BJ (cell line): Measurements from ENCODE around the gene RTBDN. TPM values are rescaled to one million over a fixed set of nuclear protein-coding genes. Genes with fewer than 3 reads are reported as not detected.

Source experiments
- CTCF ChIA-PET: fragments of 350-600 bp; formaldehyde crosslinking; extraction: SDS; loops from one replicate; lab custom pipeline; 2021; ENCODE audit warnings: antibody characterized with exemption, inconsistent platforms; lab: Yijun Ruan, JAX
- POLR2A ChIA-PET: fragments of 300-600 bp; sonication (Branson Sonifier 250); formaldehyde crosslinking; extraction: SDS; loops from one replicate; lab custom pipeline; 2021; ENCODE audit warnings: antibody characterized with exemption; lab: Charles Lee
- DNase-seq: peaks from one replicate; pipeline ENCODE4 v3.0.0-alpha.2; 2011; ENCODE audit warnings: low read depth
- H3K27me3 ChIP-seq: 2 replicates; pipeline ENCODE4 v1.6.0; 2011; ENCODE audit warnings: low read length; ENCODE audit not compliant: control insufficient read depth, insufficient read depth
- H3K36me3 ChIP-seq: 2 replicates; pipeline ENCODE4 v1.5.1; 2011; ENCODE audit warnings: low read length; ENCODE audit not compliant: control insufficient read depth, insufficient read depth
- H3K4me3 ChIP-seq: 2 replicates; pipeline ENCODE4 v1.5.1; 2011; ENCODE audit warnings: low read depth, mild to moderate bottlenecking, control low read depth, low read length
- polyA plus RNA-seq: library from polyadenylated mRNA; depleted of rRNA; stranded (reverse); fragments of >200 nt; gene quantifications from 2 replicates; pipeline ENCODE4 v1.2.3, GENCODE V29; 2011
- TF ChIP-seq, protein P1 (sequence below): IDR thresholded peaks from 2 replicates; pipeline ENCODE4 v1.5.1; 2011; ENCODE audit warnings: low read depth, mild to moderate bottlenecking, control low read depth, inconsistent platforms, low read length, moderate library complexity; ENCODE audit not compliant: insufficient read depth

RTBDN gene
- polyA plus RNA-seq, 1 experiment, result 0.31 TPM

GRCh38 chr19:12843328-12843727, 8.9 kb upstream of the RTBDN start:
- TF ChIP-seq, protein P1, sequence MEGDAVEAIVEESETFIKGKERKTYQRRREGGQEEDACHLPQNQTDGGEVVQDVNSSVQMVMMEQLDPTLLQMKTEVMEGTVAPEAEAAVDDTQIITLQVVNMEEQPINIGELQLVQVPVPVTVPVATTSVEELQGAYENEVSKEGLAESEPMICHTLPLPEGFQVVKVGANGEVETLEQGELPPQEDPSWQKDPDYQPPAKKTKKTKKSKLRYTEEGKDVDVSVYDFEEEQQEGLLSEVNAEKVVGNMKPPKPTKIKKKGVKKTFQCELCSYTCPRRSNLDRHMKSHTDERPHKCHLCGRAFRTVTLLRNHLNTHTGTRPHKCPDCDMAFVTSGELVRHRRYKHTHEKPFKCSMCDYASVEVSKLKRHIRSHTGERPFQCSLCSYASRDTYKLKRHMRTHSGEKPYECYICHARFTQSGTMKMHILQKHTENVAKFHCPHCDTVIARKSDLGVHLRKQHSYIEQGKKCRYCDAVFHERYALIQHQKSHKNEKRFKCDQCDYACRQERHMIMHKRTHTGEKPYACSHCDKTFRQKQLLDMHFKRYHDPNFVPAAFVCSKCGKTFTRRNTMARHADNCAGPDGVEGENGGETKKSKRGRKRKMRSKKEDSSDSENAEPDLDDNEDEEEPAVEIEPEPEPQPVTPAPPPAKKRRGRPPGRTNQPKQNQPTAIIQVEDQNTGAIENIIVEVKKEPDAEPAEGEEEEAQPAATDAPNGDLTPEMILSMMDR, result no peak
- DNase-seq, result no peak
- CTCF ChIA-PET, result interaction anchor here (13.2 kb wide), 1 partner anchor 80 kb away, joined by 355 read pairs; no protein-coding TSS in a partner anchor
- Histone ChIP-seq H3K4me3 (no peak overlapping the region), H3K36me3 (no peaks in the 10 kb centered on the region), H3K27me3 (peaks cover 8% of the 10 kb centered on the region)
- POLR2A ChIA-PET, result no interaction called here

DNA sequence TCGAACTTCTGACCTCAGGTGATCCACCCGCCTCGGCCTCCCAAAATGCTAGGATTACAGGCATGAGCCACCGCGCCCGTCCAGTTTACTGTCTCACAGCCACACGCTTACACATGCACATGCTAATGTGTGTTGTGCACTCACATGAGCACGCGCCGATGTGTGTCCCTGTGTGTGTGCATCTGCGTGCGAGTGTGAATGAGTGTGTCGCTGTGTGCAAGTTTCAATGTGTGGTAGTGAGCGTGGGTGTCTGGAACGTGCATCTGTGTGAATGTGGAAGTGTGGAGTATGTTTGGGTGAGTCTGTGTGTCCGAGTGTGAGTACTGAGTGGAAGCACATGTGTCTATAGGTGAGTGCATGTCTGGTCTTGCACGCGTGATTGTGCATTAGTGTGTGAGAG, 8.1 kb upstream of the RTBDN start:
- TF ChIP-seq, protein P1, result no peak
- DNase-seq, result no peak
- H3K36me3 ChIP-seq, result no peaks in the 10 kb centered on the region
- peaks cover 12% of the 10 kb centered on the region for H3K27me3 ChIP-seq
- ChIA-PET CTCF (interaction anchor here (13.2 kb wide), 1 partner anchor 80 kb away, joined by 355 read pairs; no protein-coding TSS in a partner anchor), POLR2A (no interaction called here)
- no peak overlapping the region for H3K4me3 ChIP-seq

- Histone ChIP-seq H3K36me3 (no peaks in the 10 kb centered on the region), H3K27me3 (peaks cover 20% of the 10 kb centered on the region), H3K4me3 (peak overlapping the region; percentile 25)
- DNase-seq, result no peak
- TF ChIP-seq, protein P1, result no peak
- ChIA-PET CTCF (no interaction called here), POLR2A (no interaction called here)
These were observed 6.7 kb upstream of the RTBDN start for GRCh38 chr19:12841094-12841493.

- POLR2A ChIA-PET, result no interaction called here
- peak; percentile 25 for DNase-seq
- CTCF ChIA-PET, result no interaction called here
- TF ChIP-seq, protein P1, result no peak
- Histone ChIP-seq H3K27me3 (peaks cover 26% of the 10 kb centered on the region), H3K4me3 (peak overlapping the region; percentile 25), H3K36me3 (no peaks in the 10 kb centered on the region)
These were observed 6.0 kb upstream of the RTBDN start for GRCh38 chr19:12840091-12841079.
